H9 (cell line): Measurements from ENCODE around the gene WSCD1. TPM values are rescaled to one million over a fixed set of nuclear protein-coding genes. Genes with fewer than 3 reads are reported as not detected.
A peak's percentile ranks its signal among the peaks of the same experiment; 100 is the strongest.

Experiments used
- DNase-seq: peaks from one replicate; pipeline ENCODE4 v3.0.0-alpha.2; 2017
- H2AFZ ChIP-seq: one replicate; pipeline ENCODE4 v1.6.1; 2013; ENCODE audit warnings: mild to moderate bottlenecking, low read length, control low read depth, moderate library complexity
- H2AK5ac ChIP-seq: 2 replicates; pipeline ENCODE4 v1.6.1; 2013; ENCODE audit warnings: low read length, control low read depth, mixed read lengths; ENCODE audit not compliant: insufficient read length
- H2BK120ac ChIP-seq: one replicate; pipeline ENCODE4 v1.6.1; 2013; ENCODE audit warnings: low read depth, mild to moderate bottlenecking, low read length, control low read depth, inconsistent platforms; ENCODE audit not compliant: poor library complexity, severe bottlenecking
- H2BK12ac ChIP-seq: 2 replicates; pipeline ENCODE4 v1.6.1; 2013; ENCODE audit warnings: low read length, control low read depth, mixed read lengths, low read depth; ENCODE audit not compliant: insufficient read length
- H2BK15ac ChIP-seq: 2 replicates; pipeline ENCODE4 v1.6.1; 2013; ENCODE audit warnings: low read depth, low read length, control low read depth
- H2BK20ac ChIP-seq: one replicate; pipeline ENCODE4 v1.6.1; 2013; ENCODE audit warnings: low read depth, mild to moderate bottlenecking, low read length, control low read depth, inconsistent platforms; ENCODE audit not compliant: poor library complexity, severe bottlenecking
- H2BK5ac ChIP-seq: 2 replicates; pipeline ENCODE4 v1.6.1; 2013; ENCODE audit warnings: low read length, control low read depth, mixed read lengths; ENCODE audit not compliant: insufficient read length
- H3K14ac ChIP-seq: 2 replicates; pipeline ENCODE4 v1.6.1; 2013; ENCODE audit warnings: low read length, control low read depth; ENCODE audit not compliant: insufficient read depth
- H3K18ac ChIP-seq: 2 replicates; pipeline ENCODE4 v1.6.1; 2013; ENCODE audit warnings: low read depth, mild to moderate bottlenecking, mixed read lengths, low read length, control low read depth; ENCODE audit not compliant: insufficient read length
- H3K23ac ChIP-seq: 2 replicates; pipeline ENCODE4 v1.6.1; 2013; ENCODE audit warnings: low read length, control low read depth, mixed read lengths, low read depth; ENCODE audit not compliant: insufficient read length
- H3K23me2 ChIP-seq: 2 replicates; pipeline ENCODE4 v1.6.1; 2013; ENCODE audit warnings: low read depth, mild to moderate bottlenecking, mixed read lengths, low read length, control low read depth; ENCODE audit not compliant: insufficient read length, poor library complexity, severe bottlenecking
- H3K27ac ChIP-seq: 2 replicates; pipeline ENCODE4 v1.5.1; 2013; ENCODE audit warnings: low read length, control low read depth, mixed read lengths, low read depth; ENCODE audit not compliant: insufficient read length
- H3K27me3 ChIP-seq: 2 replicates; pipeline ENCODE4 v1.6.1; 2013; ENCODE audit warnings: low read length, control low read depth, inconsistent platforms; ENCODE audit not compliant: insufficient read depth
- H3K4ac ChIP-seq: 2 replicates; pipeline ENCODE4 v1.6.1; 2013; ENCODE audit warnings: low read depth, mild to moderate bottlenecking, control low read depth, inconsistent platforms, low read length, moderate library complexity
- H3K4me1 ChIP-seq: 2 replicates; pipeline ENCODE4 v1.6.1; 2013; ENCODE audit warnings: low read length, control low read depth, inconsistent platforms; ENCODE audit not compliant: insufficient read depth
- H3K4me2 ChIP-seq: 2 replicates; pipeline ENCODE4 v1.6.1; 2013; ENCODE audit warnings: low read length, control low read depth, mixed read lengths; ENCODE audit not compliant: insufficient read length, insufficient read depth
- H3K56ac ChIP-seq: 2 replicates; pipeline ENCODE4 v1.6.1; 2013; ENCODE audit warnings: low read depth, mild to moderate bottlenecking, mixed read lengths, low read length, control low read depth; ENCODE audit not compliant: insufficient read length
- H3K79me1 ChIP-seq: 2 replicates; pipeline ENCODE4 v1.6.1; 2013; ENCODE audit warnings: low read depth, mild to moderate bottlenecking, moderate library complexity, low read length, control low read depth, inconsistent platforms; ENCODE audit not compliant: insufficient read depth, poor library complexity, severe bottlenecking
- H3K79me2 ChIP-seq: 2 replicates; pipeline ENCODE4 v1.6.1; 2013; ENCODE audit warnings: low read length, control low read depth, inconsistent platforms; ENCODE audit not compliant: insufficient read depth
- H3K9ac ChIP-seq: 2 replicates; pipeline ENCODE4 v1.6.1; 2013; ENCODE audit warnings: low read length, control low read depth, mixed read lengths; ENCODE audit not compliant: insufficient read length; ENCODE audit errors: extremely low read depth
- H3K9me3 ChIP-seq: one replicate; pipeline ENCODE4 v1.6.1; 2013; ENCODE audit warnings: low read depth, low read length, inconsistent platforms; ENCODE audit not compliant: control insufficient read depth
- H3T11ph ChIP-seq: one replicate; pipeline ENCODE4 v1.6.1; 2013; ENCODE audit warnings: mild to moderate bottlenecking, low read length, control low read depth, inconsistent platforms
- H4K20me1 ChIP-seq: one replicate; pipeline ENCODE4 v1.6.1; 2013; ENCODE audit not compliant: control insufficient read depth, insufficient read length, insufficient read depth
- H4K5ac ChIP-seq: 2 replicates; pipeline ENCODE4 v1.6.1; 2013; ENCODE audit warnings: low read depth, mild to moderate bottlenecking, mixed read lengths, low read length, control low read depth; ENCODE audit not compliant: insufficient read length
- H4K8ac ChIP-seq: replicated peaks from 2 replicates; pipeline ENCODE4 v1.6.1; 2013; ENCODE audit warnings: low read length, control low read depth, mixed read lengths, low read depth; ENCODE audit not compliant: insufficient read length
- H4K91ac ChIP-seq: 2 replicates; pipeline ENCODE4 v1.6.1; 2013; ENCODE audit warnings: low read depth, mild to moderate bottlenecking, moderate library complexity, mixed read lengths, low read length, control low read depth; ENCODE audit not compliant: insufficient read length
- H3K27ac Mint-ChIP-seq, 3 experiments: 2 replicates in 2 of 3; 3 replicates in 1 of 3; pipeline ENCODE4 v1.8.0; 2020 to 2021; ENCODE audit warnings: mixed read lengths in 3 of 3, mild to moderate bottlenecking in 1 of 3, moderate library complexity in 1 of 3
- H3K27me3 Mint-ChIP-seq: 2 replicates; pipeline ENCODE4 v1.8.0; 2021; ENCODE audit warnings: low read depth, mild to moderate bottlenecking, moderate library complexity, mixed read lengths
- H3K36me3 Mint-ChIP-seq, 3 experiments: 2 replicates in 2 of 3; 3 replicates in 1 of 3; pipeline ENCODE4 v1.8.0; 2020 to 2021; ENCODE audit warnings: low read depth in 3 of 3, mixed read lengths in 3 of 3; ENCODE audit not compliant: insufficient read depth in 1 of 3
- H3K4me1 Mint-ChIP-seq, 2 experiments: 2 replicates each; pipeline ENCODE4 v1.8.0; 2020; ENCODE audit warnings: mixed read lengths in 2 of 2
- H3K4me3 Mint-ChIP-seq, 2 experiments: 2 replicates in 1 of 2; 3 replicates in 1 of 2; pipeline ENCODE4 v1.8.0; 2020 to 2021; ENCODE audit warnings: mild to moderate bottlenecking in 2 of 2, mixed read lengths in 2 of 2, moderate library complexity in 1 of 2
- H3K9me3 Mint-ChIP-seq, 2 experiments: 2 replicates in 1 of 2; 3 replicates in 1 of 2; pipeline ENCODE4 v1.8.0; 2020; ENCODE audit warnings: mild to moderate bottlenecking in 2 of 2, mixed read lengths in 2 of 2, moderate library complexity in 1 of 2
- WGBS: extraction: QIAGEN DNeasy Blood & Tissue Kit; methylation state at CpG from one replicate; pipeline ENCODE4 v1.1.7; 2013; ENCODE audit warnings: missing lambda C conversion rate, low lambda C conversion rate, mixed read lengths; ENCODE audit not compliant: insufficient read length; ENCODE audit errors: extremely low coverage; 5-methylcytosine and 5-hydroxymethylcytosine counted together
- total RNA-seq: library from RNA; stranded (reverse); gene quantifications from 2 replicates; pipeline ENCODE4 v1.2.1, GENCODE V29; 2021
- TF ChIP-seq, protein P1 (sequence below): fragments of 200-600 bp; sonication (generic); conservative IDR thresholded peaks from 3 replicates; pipeline ENCODE4 v1.8.0; 2021; ENCODE audit warnings: antibody characterized with exemption, mild to moderate bottlenecking

WSCD1 gene
- total RNA-seq, 1 experiment from 2014 or later, result 33.6 TPM

DNA sequence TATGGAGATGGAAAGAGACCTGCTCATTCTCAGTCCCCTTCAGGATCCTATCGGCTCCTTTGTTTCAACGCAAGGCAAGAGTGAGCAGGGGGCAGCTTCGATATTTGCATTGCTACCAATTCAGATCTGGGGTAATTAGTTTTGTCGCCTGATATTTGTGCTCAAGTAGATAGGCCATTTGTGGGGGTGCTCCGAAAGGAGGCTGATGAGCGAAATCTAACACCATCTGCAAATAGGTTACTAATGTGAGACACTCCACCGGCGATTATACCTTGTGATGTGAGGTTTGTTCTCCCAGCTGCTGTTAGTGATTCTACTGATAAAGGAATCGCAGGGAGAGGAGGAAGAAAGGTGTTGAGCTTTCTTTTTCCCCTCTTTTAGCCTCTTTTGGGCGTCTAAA is 31.5 kb downstream of the WSCD1 start:
- no peak overlapping the region for H3K4ac ChIP-seq
- Mint-ChIP-seq H3K9me3 (no peaks in the 10 kb centered on the region; a peak in 2 of 5 replicates), H3K36me3 (peaks cover 36 to 57% (median 52%) of the 10 kb centered on the region in 3 experiments), H3K27ac (peak overlapping the region; percentile 10 to 86 (median 73)), H3K27me3 (no peaks in the 10 kb centered on the region; the same call in 1 of the 2 replicates), H3K4me1 (peaks cover 55 to 56% of the 10 kb centered on the region in 2 experiments), H3K4me3 (no peak overlapping the region; a peak in 2 of 5 replicates)
- H2BK20ac ChIP-seq, result no peak overlapping the region
- DNase-seq, result no peak
- no peak overlapping the region for H2BK5ac ChIP-seq
- H2BK15ac ChIP-seq, result no peak overlapping the region
- peaks cover 21% of the 10 kb centered on the region; the same call in 1 of the 2 replicates for H3K4me1 ChIP-seq
- H3K23me2 ChIP-seq, result peaks cover 5% of the 10 kb centered on the region
- H3K27me3 ChIP-seq, result no peaks in the 10 kb centered on the region
- H3K18ac ChIP-seq, result no peak overlapping the region
- no CpG with 5 or more reads among the region's 10 CpGs for WGBS
- peak overlapping the region; percentile 2 for H3K4me2 ChIP-seq
- H2AK5ac ChIP-seq, result no peak overlapping the region
- no peak overlapping the region for H3K9ac ChIP-seq
- peak overlapping the region; percentile 3 for H3K27ac ChIP-seq
- TF ChIP-seq, protein P1, sequence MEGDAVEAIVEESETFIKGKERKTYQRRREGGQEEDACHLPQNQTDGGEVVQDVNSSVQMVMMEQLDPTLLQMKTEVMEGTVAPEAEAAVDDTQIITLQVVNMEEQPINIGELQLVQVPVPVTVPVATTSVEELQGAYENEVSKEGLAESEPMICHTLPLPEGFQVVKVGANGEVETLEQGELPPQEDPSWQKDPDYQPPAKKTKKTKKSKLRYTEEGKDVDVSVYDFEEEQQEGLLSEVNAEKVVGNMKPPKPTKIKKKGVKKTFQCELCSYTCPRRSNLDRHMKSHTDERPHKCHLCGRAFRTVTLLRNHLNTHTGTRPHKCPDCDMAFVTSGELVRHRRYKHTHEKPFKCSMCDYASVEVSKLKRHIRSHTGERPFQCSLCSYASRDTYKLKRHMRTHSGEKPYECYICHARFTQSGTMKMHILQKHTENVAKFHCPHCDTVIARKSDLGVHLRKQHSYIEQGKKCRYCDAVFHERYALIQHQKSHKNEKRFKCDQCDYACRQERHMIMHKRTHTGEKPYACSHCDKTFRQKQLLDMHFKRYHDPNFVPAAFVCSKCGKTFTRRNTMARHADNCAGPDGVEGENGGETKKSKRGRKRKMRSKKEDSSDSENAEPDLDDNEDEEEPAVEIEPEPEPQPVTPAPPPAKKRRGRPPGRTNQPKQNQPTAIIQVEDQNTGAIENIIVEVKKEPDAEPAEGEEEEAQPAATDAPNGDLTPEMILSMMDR, result no peak
- H3K79me2 ChIP-seq, result no peaks in the 10 kb centered on the region
- H2BK120ac ChIP-seq, result no peak overlapping the region
- no peak overlapping the region for H2BK12ac ChIP-seq
- H3K79me1 ChIP-seq, result no peaks in the 10 kb centered on the region
- H3K9me3 ChIP-seq, result no peaks in the 10 kb centered on the region
- no peak overlapping the region for H3K56ac ChIP-seq
- H4K20me1 ChIP-seq, result no peaks in the 10 kb centered on the region
- no peak overlapping the region for H4K91ac ChIP-seq
- H2AFZ ChIP-seq, result no peak overlapping the region
- no peak overlapping the region for H3K23ac ChIP-seq
- H3K14ac ChIP-seq, result no peak overlapping the region
- no peak overlapping the region for H4K5ac ChIP-seq
- H4K8ac ChIP-seq, result no peak overlapping the region
- H3T11ph ChIP-seq, result no peak overlapping the region
